ENCODE data around the gene TXNDC15. TPM values are rescaled to one million over a fixed set of nuclear protein-coding genes. Genes with fewer than 3 reads are reported as not detected.
A peak's percentile ranks its signal among the peaks of the same experiment; 100 is the strongest.
"Not testable (repeated sequence)": the region's sequence is repeated elsewhere in the genome, so short reads cannot be mapped to it uniquely, and the experiment has no call there.

The TXNDC15 gene
- total and polyA plus RNA-seq, 8 donors, result 61.7 to 88.9 (median 75.7) TPM

DNA sequence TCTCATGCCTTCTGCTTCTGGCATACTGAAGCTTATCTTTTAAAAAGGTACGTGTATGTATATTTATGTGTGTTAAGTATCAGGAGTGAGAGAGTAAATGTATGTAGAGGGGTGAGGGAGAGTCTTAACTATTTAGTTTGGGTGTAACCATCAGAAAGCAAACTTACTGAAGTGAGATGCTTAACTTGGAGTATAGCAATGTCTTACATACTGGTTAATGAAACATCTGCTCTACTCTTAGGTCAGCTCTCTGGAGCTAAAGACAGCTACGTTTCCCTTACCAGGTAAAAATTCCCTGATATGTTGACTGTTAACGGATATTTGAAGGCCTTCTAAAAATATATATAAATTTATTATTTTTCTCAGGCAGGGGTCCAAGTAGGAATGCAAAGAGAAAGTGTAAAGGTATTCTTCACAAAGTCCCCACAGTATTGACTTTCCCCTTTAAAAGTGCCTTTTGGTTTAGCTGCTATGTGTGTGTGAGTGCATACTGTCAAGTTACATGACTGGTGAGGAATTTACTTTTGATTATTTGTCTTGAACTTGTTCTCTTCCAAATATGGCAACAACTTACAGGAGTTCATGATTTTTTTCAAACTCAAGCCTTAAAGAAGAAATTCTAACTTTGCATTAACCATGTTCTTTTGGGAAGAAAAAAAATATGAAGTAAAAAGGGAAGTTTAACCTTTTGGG lies 40.7 kb upstream of the TXNDC15 start:
- Histone ChIP-seq H3K4me3 (no peak overlapping the region), H3K36me3 (peaks cover 0 to 70% of the 10 kb centered on the region in 2 donors), H3K9me3 (no peaks in the 10 kb centered on the region), H3K27me3 (no peaks in the 10 kb centered on the region), H3K4me1 (no peaks in the 10 kb centered on the region), H3K27ac (peak overlapping the region; percentile 34 to 69)
- ATAC-seq (peak; percentile 86), DNase-seq (peak in 1 of 4 donors; percentile 27)
- intact Hi-C loops (cut with DNase I), result no loop called here
- TF ChIP-seq, protein P1, sequence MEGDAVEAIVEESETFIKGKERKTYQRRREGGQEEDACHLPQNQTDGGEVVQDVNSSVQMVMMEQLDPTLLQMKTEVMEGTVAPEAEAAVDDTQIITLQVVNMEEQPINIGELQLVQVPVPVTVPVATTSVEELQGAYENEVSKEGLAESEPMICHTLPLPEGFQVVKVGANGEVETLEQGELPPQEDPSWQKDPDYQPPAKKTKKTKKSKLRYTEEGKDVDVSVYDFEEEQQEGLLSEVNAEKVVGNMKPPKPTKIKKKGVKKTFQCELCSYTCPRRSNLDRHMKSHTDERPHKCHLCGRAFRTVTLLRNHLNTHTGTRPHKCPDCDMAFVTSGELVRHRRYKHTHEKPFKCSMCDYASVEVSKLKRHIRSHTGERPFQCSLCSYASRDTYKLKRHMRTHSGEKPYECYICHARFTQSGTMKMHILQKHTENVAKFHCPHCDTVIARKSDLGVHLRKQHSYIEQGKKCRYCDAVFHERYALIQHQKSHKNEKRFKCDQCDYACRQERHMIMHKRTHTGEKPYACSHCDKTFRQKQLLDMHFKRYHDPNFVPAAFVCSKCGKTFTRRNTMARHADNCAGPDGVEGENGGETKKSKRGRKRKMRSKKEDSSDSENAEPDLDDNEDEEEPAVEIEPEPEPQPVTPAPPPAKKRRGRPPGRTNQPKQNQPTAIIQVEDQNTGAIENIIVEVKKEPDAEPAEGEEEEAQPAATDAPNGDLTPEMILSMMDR (IDR thresholded peaks at IDR 0.05), result no peak

DNA sequence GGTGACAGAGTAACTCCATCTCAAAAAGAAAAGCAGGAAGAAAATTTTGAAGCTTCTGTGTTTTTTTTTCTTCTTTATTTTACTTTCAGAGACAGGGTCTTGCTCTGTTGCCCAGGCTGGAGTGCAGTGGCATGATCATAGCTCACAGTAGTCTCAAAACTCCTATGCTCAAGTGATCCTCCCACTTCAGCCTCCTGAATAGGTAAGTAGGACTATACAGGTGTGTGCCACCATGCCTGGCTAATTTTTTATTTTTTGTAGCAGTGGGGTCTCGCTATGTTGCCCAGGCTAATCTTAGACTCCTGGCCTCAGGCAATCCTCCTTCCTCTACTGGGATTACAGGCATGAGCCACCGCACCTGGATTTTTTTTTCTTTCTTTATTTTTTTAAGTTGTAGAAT lies 38.5 kb upstream of the TXNDC15 start:
- Histone ChIP-seq H3K4me3 (no peak overlapping the region), H3K27me3 (no peaks in the 10 kb centered on the region), H3K9me3 (no peaks in the 10 kb centered on the region), H3K4me1 (no peaks in the 10 kb centered on the region), H3K27ac (no peak overlapping the region), H3K36me3 (peaks cover 0 to 68% of the 10 kb centered on the region in 2 donors)
- ATAC-seq (no peak), DNase-seq (no peak)
- intact Hi-C loops (cut with DNase I), result no loop called here
- TF ChIP-seq, protein P1 (IDR thresholded peaks at IDR 0.05), result no peak

DNA sequence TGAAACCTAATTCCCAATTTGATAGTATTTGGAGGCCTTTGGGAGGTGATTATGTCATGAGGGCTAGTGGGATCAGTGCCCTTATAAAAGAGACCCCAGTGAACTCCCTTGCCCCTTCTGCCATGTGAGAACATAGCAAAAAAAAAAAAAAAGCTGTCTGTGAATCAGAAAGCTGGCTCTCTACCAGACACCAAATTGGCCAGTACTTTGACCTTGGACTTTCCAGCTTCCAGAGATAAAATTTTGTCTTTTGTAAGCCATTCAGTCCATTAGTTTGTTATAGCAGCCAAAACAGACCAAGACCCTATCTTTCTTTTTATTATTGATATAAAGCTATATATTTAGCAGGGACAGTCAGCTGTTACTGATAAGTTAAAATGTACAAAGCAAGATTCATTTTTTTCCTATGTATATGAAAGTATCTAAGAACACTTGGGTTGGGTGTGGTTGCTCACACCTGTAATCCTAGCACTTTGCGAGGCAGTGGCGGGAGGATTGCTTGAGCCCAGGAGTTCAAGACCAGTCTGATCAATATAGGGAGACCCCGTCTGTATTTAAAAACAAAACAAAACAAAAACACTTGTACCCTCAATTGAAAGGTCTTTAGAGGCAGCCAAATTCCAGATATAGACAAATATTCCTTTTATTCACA lies 36.5 kb upstream of the TXNDC15 start:
- TF ChIP-seq, protein P1 (IDR thresholded peaks at IDR 0.05), result no peak
- ATAC-seq (no peak), DNase-seq (no peak)
- H3K9me3 ChIP-seq, result no peaks in the 10 kb centered on the region
- no peaks in the 10 kb centered on the region for H3K4me1 ChIP-seq
- intact Hi-C loops (cut with DNase I), result no loop called here
- H3K27me3 ChIP-seq, result no peaks in the 10 kb centered on the region
- H3K4me3 ChIP-seq, result no peak overlapping the region
- peaks cover 0 to 65% of the 10 kb centered on the region in 2 donors for H3K36me3 ChIP-seq
- peak overlapping the region in 1 of 2 donors; percentile 20 for H3K27ac ChIP-seq

DNA sequence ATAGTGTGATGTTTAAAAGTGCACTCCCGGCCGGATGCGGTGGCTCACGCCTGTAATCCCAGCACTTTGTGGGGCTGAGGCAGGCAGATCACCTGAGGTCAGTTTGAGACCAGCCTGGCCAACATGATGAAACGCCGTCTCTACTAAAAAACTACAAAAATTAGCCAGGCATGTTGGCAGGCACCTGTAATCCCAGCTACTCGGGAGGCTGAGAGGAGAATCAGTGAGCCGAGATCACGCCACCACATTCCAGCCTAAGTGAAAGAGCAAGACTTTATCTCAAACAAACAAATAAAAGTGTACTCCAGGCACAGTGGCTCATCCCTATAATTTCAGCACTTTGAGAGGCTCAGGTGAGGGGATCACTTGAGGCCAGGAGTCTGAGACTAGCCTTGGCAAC lies 35.8 kb upstream of the TXNDC15 start:
- intact Hi-C loops (cut with DNase I); H3K27me3 ChIP-seq; DNase-seq; H3K9me3 ChIP-seq; H3K4me1 ChIP-seq; H3K4me3 ChIP-seq: not testable (repeated sequence)
- H3K36me3 ChIP-seq, result peaks cover 0 to 65% of the 10 kb centered on the region in 2 donors
- H3K27ac ChIP-seq, result peak overlapping the region in 1 of 2 donors; percentile 20
- ATAC-seq, result peak; percentile 63

DNA sequence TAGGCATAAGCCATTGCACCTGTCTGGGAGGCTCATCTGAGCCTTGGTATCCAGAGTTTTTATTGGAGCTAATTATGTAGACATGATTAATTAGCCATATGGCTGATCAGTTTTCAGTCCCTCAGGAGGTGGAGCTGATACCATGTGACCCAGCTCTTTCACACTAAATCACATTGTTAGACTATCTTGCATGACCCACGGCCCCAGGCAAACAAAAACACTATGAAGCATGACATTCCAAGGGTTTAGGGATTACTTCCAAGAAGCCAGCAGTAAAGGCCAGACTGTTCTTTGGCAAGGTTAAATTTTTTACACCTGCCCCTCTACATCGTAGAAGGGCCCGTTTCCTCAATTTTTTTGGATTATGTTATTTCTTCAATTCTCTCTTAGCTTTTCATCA lies 33.4 kb upstream of the TXNDC15 start:
- TF ChIP-seq, protein P1 (IDR thresholded peaks at IDR 0.05), result no peak
- DNase-seq, result no peak
- H3K27ac ChIP-seq, result no peak overlapping the region
- H3K9me3 ChIP-seq, result no peaks in the 10 kb centered on the region
- no peaks in the 10 kb centered on the region for H3K27me3 ChIP-seq
- H3K36me3 ChIP-seq, result peaks cover 0 to 43% of the 10 kb centered on the region in 2 donors
- no peak overlapping the region for H3K4me3 ChIP-seq
- peaks cover 3 to 8% of the 10 kb centered on the region in 2 donors for H3K4me1 ChIP-seq
- ATAC-seq, result no peak
- intact Hi-C loops (cut with DNase I), result no loop called here
